NCI-H128 (cell line): Measurements from ENCODE around the gene DIPK1B.
A peak's percentile ranks its signal among the peaks of the same experiment; 100 is the strongest.

ENCODE experiments used
- DNase-seq: peaks from one replicate; lab custom pipeline; 2025; ENCODE audit not compliant: unreplicated experiment; lab: John Stamatoyannopoulos, UW

The DIPK1B gene

GRCh38 chr9:136711751-136712689, at the start of gene DIPK1B:
TSS of gene DIPK1B (plus strand) at chr9:136712572. CDS start at chr9:136712666, 94 bp downstream.
- DNase-seq: peak; percentile 53

- no peak for DNase-seq
These were observed 49.5 kb upstream of the DIPK1B start, which contains the start of gene EGFL7 for GRCh38 chr9:136662656-136663581. TSS of gene EGFL7 (plus strand) at chr9:136662916. CDS start at chr9:136668283, 5,367 bp downstream.

- DNase-seq: no peak
These were observed 48.1 kb upstream of the DIPK1B start for GRCh38 chr9:136664000-136664915.

- no peak for DNase-seq
These were observed 47.2 kb upstream of the DIPK1B start for GRCh38 chr9:136665111-136665703.

- DNase-seq: no peak
These were observed 46.5 kb upstream of the DIPK1B start for GRCh38 chr9:136665704-136666371.

- no peak for DNase-seq
These were observed 45.8 kb upstream of the DIPK1B start for GRCh38 chr9:136666372-136667213.

- no peak for DNase-seq
These were observed 45.0 kb upstream of the DIPK1B start for GRCh38 chr9:136667214-136667939.

GRCh38 chr9:136667940-136668760, 44.2 kb upstream of the DIPK1B start:
- DNase-seq: no peak

- DNase-seq: no peak
These were observed 43.2 kb upstream of the DIPK1B start for GRCh38 chr9:136668983-136669790.

- no peak for DNase-seq
These were observed 42.4 kb upstream of the DIPK1B start for GRCh38 chr9:136669791-136670464.

- no peak for DNase-seq
These were observed 41.7 kb upstream of the DIPK1B start for GRCh38 chr9:136670576-136671253.

GRCh38 chr9:136671254-136671614, 41.1 kb upstream of the DIPK1B start:
- no peak for DNase-seq

GRCh38 chr9:136671646-136672430, 40.5 kb upstream of the DIPK1B start:
- no peak for DNase-seq

- DNase-seq: no peak
These were observed 39.8 kb upstream of the DIPK1B start for GRCh38 chr9:136672431-136673087.
